Measurements from ENCODE around the gene CCND1. TPM values are rescaled to one million over a fixed set of nuclear protein-coding genes. Genes with fewer than 3 reads are reported as not detected.

CCND1 gene
- total RNA-seq, 1 donor from 2014 or later, result 85.0 TPM

DNA sequence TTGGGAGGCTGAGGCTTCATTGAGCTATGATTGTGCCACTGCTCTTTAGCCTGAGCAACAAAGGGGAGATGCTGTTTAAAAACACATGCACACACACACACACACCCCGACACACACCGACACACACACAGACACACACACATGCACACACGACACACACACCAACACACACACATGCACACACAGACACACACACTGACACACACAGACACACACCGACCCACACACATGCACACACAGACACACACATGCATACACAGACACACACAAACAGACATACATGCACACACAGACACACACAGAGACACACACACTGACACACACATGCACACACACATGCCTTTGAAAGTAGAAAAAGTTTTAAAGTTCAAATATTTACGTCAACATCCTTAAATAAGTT is 39.7 kb downstream of the CCND1 start:
- no peaks in the 10 kb centered on the region for H3K9me3 ChIP-seq (ENCODE audit: low read depth)
- H3K4me1 ChIP-seq, result no peaks in the 10 kb centered on the region
- no peaks in the 10 kb centered on the region for H4K20me1 ChIP-seq (ENCODE audit: low read depth)
- DNase-seq (ENCODE audit: low spot score), result no peak
- H3K4me1 Mint-ChIP-seq, result peaks cover 2% of the 10 kb centered on the region
- H3K9ac ChIP-seq, result no peak overlapping the region
- H2AFZ ChIP-seq (replicated peaks), result no peak overlapping the region
- peak overlapping the region; percentile 58 for H3K27ac Mint-ChIP-seq
- H3K27me3 Mint-ChIP-seq (ENCODE audit: insufficient read depth, low read depth), result peaks cover 12% of the 10 kb centered on the region
- H3K36me3 Mint-ChIP-seq, result no peaks in the 10 kb centered on the region
- peaks cover 10% of the 10 kb centered on the region for H3F3A ChIP-seq (ENCODE audit: low read depth)
- H3K27me3 ChIP-seq, result peaks cover 12% of the 10 kb centered on the region
- H3K27ac ChIP-seq, result no peak overlapping the region
- TF ChIP-seq EZH2phosphoT487 (IDR thresholded peaks at IDR 0.05), result no peak
- no peak for TF ChIP-seq EZH2 (IDR thresholded peaks at IDR 0.05)
- no peak for TF ChIP-seq CTCF (IDR thresholded peaks at IDR 0.05)
- no peaks in the 10 kb centered on the region for H3K36me3 ChIP-seq
- H3K9me3 Mint-ChIP-seq, result no peaks in the 10 kb centered on the region
- H3K4me3 Mint-ChIP-seq, result peak overlapping the region; percentile 31
- no peak overlapping the region for H3K4me2 ChIP-seq
- no peak overlapping the region for H3K4me3 ChIP-seq
- H3K79me2 ChIP-seq (ENCODE audit: low read depth), result no peaks in the 10 kb centered on the region

GRCh38 chr11:69682221-69682620 is 41.3 kb downstream of the CCND1 start:
- Histone ChIP-seq H3K27ac (no peak overlapping the region), H3K4me1 (no peaks in the 10 kb centered on the region), H3K79me2 (ENCODE audit: low read depth) (no peaks in the 10 kb centered on the region), H2AFZ (replicated peaks) (no peak overlapping the region), H3K27me3 (peaks cover 13% of the 10 kb centered on the region), H3K9me3 (ENCODE audit: low read depth) (no peaks in the 10 kb centered on the region), H3K9ac (no peak overlapping the region), H3K36me3 (no peaks in the 10 kb centered on the region), H3K4me3 (no peak overlapping the region), H4K20me1 (ENCODE audit: low read depth) (no peaks in the 10 kb centered on the region), H3F3A (ENCODE audit: low read depth) (peaks cover 10% of the 10 kb centered on the region), H3K4me2 (no peak overlapping the region)
- Mint-ChIP-seq H3K27ac (no peak overlapping the region), H3K4me3 (no peak overlapping the region), H3K36me3 (no peaks in the 10 kb centered on the region), H3K4me1 (peaks cover 2% of the 10 kb centered on the region), H3K9me3 (no peaks in the 10 kb centered on the region), H3K27me3 (ENCODE audit: insufficient read depth, low read depth) (peaks cover 13% of the 10 kb centered on the region)
- DNase-seq (ENCODE audit: low spot score), result no peak
- TF ChIP-seq EZH2 (IDR thresholded peaks at IDR 0.05) (no peak), CTCF (IDR thresholded peaks at IDR 0.05) (no peak), EZH2phosphoT487 (IDR thresholded peaks at IDR 0.05) (no peak)

GRCh38 chr11:69682681-69683326 is 41.8 kb downstream of the CCND1 start:
- Mint-ChIP-seq H3K4me3 (no peak overlapping the region), H3K36me3 (no peaks in the 10 kb centered on the region), H3K27ac (no peak overlapping the region), H3K27me3 (ENCODE audit: insufficient read depth, low read depth) (peaks cover 18% of the 10 kb centered on the region), H3K4me1 (peaks cover 2% of the 10 kb centered on the region), H3K9me3 (no peaks in the 10 kb centered on the region)
- H3K4me1 ChIP-seq, result no peaks in the 10 kb centered on the region
- no peaks in the 10 kb centered on the region for H3K36me3 ChIP-seq
- no peaks in the 10 kb centered on the region for H3K79me2 ChIP-seq (ENCODE audit: low read depth)
- no peak for DNase-seq (ENCODE audit: low spot score)
- H3K9me3 ChIP-seq (ENCODE audit: low read depth), result no peaks in the 10 kb centered on the region
- H3K9ac ChIP-seq, result no peak overlapping the region
- peaks cover 13% of the 10 kb centered on the region for H3K27me3 ChIP-seq
- no peak overlapping the region for H3K4me3 ChIP-seq
- no peak for TF ChIP-seq CTCF (IDR thresholded peaks at IDR 0.05)
- no peak for TF ChIP-seq EZH2phosphoT487 (IDR thresholded peaks at IDR 0.05)
- TF ChIP-seq EZH2 (IDR thresholded peaks at IDR 0.05), result no peak
- no peak overlapping the region for H3K4me2 ChIP-seq
- H3K27ac ChIP-seq, result no peak overlapping the region
- no peaks in the 10 kb centered on the region for H4K20me1 ChIP-seq (ENCODE audit: low read depth)
- H2AFZ ChIP-seq (replicated peaks), result no peak overlapping the region
- H3F3A ChIP-seq (ENCODE audit: low read depth), result peaks cover 10% of the 10 kb centered on the region

Measured in neural progenitor cell (in vitro differentiated cells).